GM19438 (cell line): Measurements from ENCODE around the gene RRH.
A peak's percentile ranks its signal among the peaks of the same experiment; 100 is the strongest.
"Not testable (repeated sequence)": the region's sequence is repeated elsewhere in the genome, so short reads cannot be mapped to it uniquely, and the experiment has no call there.

Experiments
- ATAC-seq: cut with Tn5 transposase; IDR thresholded peaks from one replicate; pipeline ENCODE4 v1.9.1; 2021; ENCODE audit warnings: low read depth; ENCODE audit not compliant: unreplicated experiment

RRH gene

GRCh38 chr4:109836985-109837384 lies 9.2 kb downstream of the RRH start:
- ATAC-seq, result no peak

DNA sequence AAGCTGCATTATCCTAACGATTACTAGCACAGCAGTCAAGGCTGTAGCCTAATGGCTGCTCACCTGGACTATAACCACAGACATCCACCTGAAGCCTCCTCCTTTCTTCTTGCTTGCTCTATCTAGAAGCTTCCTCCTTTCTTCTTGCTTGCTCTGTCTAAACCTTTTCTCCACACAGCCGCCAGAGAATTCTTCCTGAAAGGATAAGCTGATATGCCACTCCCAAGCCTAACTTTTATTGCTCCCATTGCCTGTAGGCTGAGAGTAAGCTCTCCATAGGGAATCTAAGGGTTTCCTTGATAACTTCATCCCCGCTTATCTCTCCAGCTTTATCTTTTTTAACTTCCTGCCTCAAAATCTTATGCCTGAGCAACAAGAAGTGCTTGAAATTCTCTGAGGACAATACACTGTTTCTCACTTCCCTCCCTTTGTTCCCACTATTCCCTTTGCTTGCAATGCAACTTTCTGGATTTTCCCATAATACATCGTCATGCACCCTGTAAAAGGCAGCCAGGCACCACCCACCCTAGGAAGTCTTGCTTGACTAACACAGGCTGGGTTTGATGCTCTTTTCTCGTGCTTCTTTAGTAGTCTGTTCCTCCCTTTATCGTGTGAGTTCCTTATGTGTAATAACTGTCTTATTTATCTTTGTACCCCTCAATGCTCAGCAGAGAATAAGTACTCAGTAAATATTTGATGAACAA lies 18.8 kb downstream of the RRH start:
- ATAC-seq, result no peak

DNA sequence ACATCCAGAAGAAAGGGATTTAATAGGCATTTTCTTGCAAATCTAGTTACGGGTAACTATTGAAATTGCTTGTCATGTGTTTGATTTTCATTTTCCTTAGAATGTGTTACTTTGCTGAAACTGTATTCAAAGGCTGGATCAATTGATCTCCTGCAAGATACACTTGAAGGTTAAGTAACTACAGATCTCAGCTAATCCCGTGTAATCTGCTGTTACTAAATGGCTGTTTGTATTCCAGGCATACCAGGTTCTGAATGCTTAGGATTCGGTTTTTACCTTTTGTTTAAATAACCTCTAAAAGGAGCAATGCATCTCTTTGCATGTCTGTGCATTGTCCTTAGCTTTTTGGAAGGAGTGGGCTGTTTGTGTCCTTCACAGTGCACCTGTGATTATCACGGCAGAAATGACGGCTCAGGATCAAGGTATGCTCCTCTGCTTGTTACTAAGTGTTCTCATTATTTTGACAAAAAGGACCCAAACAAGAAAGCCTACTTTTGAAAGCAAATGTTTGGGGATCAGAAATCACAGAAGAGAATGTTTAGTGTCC lies 20.2 kb downstream of the RRH start, which contains the start of gene LRIT3:
Gene LRIT3 (plus strand): TSS at position 212 of the 547 bp plus-strand sequence. CDS start 95 bp downstream, at position 307.
- ATAC-seq, result no peak

DNA sequence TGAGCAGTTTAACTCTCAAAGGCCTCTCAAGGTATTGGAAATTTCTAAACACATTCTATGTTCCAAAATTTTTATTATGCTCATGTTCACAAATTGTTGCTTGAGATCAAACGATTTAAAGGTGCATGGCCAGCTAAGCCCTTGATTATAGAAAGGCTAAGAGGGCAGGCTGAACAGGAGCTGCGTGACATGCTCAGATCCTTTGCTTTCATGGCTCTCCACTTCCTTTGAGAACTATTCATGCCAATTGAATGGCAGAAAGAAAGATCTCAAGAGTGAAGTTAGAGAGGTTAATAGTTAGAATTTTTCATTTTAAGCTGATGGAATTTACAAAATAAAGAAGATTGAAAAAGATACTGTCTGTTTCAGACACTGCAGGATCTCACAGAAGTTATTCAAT lies 20.7 kb downstream of the RRH start:
- ATAC-seq, result no peak

GRCh38 chr4:109850601-109851000 lies 22.8 kb downstream of the RRH start:
- ATAC-seq, result no peak

DNA sequence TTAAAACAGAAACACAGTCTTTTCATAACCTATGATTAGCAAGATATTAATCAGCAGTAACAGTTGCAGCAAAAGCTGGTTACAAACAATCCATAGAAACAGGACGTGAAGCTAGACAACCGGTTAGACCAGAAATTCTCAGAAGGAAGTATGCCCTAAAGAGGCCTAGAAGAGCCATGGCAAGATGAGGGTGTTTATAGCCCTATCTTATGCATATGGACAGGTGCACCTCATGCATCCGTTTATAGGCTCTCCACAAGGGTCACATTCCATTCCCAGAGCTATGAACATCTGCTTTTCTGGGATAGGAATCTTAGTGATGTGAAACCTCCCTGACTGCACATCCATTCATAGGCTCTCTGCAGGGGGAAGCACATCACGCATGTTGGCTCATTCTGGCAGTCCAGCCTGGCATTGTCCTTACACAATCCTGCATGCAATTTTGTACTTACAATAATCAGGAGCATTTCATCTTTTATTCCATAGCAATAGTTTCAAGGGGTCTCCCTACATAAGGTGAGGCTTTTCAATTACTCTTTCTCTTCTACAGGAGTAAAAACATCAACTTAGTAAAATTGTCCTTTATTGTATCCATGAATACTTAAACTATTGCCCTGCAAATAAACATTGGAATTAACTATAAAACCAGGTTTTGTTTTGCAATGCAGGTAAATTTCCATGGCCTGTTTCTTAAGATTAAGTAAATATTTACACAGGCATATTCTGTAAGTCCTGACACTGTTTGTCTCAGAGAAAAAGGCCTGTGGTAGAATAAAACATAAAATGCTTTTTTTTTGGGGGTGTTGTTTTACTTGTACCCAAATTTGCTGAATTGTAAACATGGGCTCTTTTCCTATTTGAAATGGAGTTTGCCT lies 31.9 kb downstream of the RRH start:
- ATAC-seq, result not testable (repeated sequence)

GRCh38 chr4:109861271-109861670 lies 33.5 kb downstream of the RRH start:
- no peak for ATAC-seq

- no peak for ATAC-seq
Measured at GRCh38 chr4:109861916-109862511, 34.2 kb downstream of the RRH start.

- ATAC-seq, result no peak
Measured at GRCh38 chr4:109864134-109864533, 36.4 kb downstream of the RRH start.

GRCh38 chr4:109870061-109870460 lies 42.3 kb downstream of the RRH start:
- no peak for ATAC-seq

DNA sequence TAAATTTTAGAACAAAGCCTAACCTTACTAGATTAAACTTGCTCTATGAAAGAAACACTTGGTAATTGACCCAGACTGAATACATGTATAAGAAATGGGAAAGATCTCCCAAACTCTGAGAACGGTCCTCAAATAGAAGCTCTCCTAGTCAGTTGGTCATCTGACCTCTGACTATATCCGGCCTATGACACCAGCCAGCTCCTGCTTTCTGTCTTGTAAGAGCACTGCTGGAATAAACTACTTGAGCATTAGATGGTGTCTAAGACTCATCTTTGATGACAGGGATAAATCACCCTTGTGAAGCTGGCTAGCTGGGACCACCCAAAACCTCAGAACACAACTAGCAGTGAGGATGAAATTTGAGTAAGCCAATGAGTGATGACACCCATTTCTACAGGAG lies 44.3 kb downstream of the RRH start:
- no peak for ATAC-seq

DNA sequence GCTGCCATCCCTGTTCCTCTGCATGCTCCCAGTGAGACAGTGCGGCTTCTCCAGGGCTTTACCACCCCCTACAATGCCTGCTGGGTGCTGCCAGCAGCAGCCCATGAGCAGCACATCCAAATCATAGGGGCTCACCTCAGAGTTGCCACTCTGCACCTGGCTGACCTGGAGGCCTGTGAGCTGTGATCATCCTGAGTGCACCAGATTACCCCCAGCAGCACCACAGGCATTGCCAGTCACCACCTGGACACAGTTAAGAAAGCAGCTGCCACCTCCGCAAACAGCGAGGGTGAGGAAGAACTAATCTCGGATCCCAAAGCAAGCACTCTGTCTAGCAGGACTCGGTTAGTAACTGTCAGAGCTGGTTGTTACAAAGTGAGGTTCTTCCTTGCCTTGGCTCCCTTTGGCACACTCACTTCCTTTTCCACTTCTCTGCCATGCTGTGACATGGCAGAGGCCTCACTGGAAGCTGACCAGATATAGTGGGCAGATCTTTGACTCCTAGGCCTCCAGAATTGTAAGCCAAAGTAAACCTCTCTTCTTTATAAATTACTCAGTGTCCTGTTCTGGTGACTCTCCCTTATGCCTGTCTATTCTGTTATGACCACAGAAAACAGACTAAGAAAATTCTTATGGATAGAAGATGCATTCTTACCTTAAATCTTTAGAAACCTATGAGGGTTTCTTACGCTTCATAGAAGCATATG lies 45.3 kb downstream of the RRH start:
- ATAC-seq, result no peak

GRCh38 chr4:109873791-109874514 lies 46.2 kb downstream of the RRH start:
- ATAC-seq, result no peak

GRCh38 chr4:109875106-109875505 lies 47.3 kb downstream of the RRH start:
- ATAC-seq, result no peak

GRCh38 chr4:109875553-109875952 lies 47.8 kb downstream of the RRH start:
- not testable (repeated sequence) for ATAC-seq

DNA sequence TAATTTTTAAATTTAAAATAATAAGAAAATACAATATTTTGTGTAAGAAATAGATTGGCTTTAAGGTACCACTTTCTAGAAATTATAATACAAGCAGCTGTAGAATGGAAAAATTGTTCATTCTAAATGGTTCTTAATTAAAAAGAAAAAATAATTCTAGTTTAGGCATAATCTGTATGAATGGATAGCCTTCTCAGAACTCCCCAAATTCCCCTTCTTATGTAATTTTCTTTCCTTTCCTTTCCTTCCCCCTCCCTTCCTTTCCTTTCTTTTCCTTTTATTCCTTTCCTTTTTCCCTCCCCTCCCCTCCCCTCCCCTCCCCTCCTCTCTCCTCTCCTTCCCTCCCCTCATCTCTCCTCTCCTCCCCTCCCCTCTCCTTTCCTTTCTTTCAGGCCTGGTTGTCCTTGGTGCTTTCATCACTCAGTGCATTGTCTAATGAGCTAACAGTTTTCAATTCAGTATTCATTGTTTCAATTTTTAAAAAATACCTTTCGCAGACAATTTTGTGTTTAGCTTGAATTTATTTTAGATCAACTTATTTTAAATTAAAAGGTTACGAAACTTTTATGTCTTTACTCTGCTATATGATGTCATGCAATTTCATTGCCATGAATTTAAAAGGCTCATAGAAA lies 49.0 kb downstream of the RRH start:
- ATAC-seq, result no peak

DNA sequence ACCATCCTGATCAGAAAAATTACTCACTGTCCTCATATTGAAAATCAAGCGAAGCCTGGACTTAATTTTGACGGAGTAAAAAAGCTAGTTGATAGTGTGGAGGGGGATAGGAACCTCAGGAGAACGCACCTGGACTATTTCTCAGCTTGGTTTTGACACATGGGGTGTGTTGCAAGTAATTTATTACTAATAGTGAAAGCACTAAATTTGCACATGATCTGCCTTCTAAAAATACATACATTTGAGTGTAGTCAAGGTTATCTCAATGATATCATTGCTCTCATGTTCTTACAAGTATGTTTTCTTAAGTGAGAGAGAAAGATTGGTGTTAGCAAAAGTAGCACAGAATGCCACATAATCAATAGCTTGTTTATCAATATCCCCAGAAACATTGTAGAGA lies 49.6 kb downstream of the RRH start:
- peak; percentile 78 for ATAC-seq

DNA sequence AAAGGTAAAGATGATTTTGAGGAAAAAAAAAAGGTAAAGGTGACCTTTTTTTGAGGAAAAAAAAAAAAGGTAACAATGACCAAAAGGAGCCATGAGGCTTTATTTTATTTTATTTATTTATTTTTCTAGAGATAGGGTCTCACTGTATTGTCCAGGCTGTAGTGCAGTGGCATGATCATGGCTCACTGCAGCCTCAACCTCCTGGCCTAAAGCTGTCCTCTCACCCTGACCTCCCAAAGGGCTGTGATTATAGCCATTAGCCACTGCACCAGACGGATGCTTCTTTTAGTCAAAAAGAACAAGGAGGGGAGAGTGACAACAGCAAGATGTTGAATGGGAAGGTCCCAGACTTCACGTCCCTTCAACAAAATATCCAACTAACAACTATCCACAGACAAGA lies 50.6 kb downstream of the RRH start:
- no peak for ATAC-seq

DNA sequence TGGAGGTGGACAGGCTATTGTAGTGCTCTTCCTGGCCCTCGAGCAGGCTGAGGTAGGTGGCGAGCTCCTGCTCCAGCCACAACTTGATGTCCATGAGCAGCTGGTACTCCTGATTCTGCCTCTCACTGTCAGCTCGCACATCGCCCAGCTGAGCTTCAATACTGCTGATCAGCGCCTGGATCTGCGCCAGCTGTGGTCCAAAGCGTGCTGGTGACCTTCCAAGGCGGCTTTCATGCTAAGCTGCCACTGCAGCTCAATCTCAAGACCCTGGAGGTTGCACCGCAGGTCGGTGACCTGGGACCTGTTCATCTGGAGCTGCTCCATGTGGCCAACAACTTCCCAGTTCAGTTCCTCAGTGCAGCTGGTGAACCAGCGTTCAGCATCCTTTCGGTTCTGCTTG lies 51.3 kb downstream of the RRH start:
- ATAC-seq, result no peak
